Middle frontal gyrus (tissue), 1 donor: ENCODE data around the gene CEP57.
"Not testable (repeated sequence)": the region's sequence is repeated elsewhere in the genome, so short reads cannot be mapped to it uniquely, and the experiment has no call there.

Experiments
- DNase-seq: peaks from one replicate; pipeline ENCODE4 v3.0.0-alpha.2; 2015; ENCODE audit warnings: low spot score; ENCODE audit errors: extremely low spot score

CEP57 gene

GRCh38 chr11:95854362-95854761 is 64.1 kb downstream of the CEP57 start:
- not testable (repeated sequence) for DNase-seq

- not testable (repeated sequence) for DNase-seq
Observed at GRCh38 chr11:95860024-95860423, 69.7 kb downstream of the CEP57 start.

DNA sequence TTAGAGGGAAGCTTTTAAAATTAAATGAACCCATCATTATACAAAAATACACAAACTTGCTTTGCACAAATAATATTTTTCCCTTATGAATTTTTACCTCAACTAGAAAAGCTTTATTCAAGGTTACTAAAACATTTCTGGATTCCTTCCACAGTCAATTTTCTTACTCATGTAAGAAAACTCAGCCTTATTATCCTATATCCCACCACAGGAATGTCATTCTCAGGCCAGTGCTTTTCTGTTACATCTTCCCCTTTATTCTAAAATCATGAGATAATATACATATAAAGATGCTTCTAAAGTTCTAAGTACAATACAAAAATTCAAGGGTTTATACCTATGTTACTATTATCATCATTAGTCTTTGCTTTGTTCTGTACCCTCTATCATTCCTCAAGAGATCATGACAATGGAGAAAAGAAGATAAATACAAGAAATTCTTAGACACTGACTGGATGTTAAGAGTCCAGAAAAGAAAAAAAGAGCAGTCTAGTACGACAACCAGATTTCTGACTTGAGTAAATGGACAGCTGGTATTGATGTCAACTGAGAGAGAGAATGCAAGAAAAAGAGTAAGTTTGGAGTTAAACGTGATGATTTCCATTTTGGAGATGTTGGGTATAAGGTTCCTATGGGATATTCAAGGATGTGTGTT is 73.3 kb downstream of the CEP57 start:
- DNase-seq, result no peak

GRCh38 chr11:95867105-95867504 is 76.8 kb downstream of the CEP57 start:
- no peak for DNase-seq

DNA sequence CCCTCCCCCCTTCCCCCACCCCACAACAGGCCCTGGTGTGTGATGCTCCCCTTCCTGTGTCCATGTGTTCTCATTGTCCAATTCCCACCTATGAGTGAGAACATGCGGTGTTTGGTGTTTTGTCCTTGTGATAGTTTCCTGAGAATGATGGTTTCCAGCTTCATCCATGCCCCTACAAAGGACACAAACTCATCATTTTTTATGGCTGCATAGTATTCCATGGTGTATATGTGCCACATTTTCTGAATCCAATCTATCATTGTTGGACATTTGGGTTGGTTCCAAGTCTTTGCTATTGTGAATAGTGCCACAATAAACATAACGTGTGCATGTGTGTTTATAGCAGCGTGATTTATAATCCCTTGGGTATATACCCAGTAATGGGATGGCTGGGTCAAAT is 80.6 kb downstream of the CEP57 start:
- not testable (repeated sequence) for DNase-seq

DNA sequence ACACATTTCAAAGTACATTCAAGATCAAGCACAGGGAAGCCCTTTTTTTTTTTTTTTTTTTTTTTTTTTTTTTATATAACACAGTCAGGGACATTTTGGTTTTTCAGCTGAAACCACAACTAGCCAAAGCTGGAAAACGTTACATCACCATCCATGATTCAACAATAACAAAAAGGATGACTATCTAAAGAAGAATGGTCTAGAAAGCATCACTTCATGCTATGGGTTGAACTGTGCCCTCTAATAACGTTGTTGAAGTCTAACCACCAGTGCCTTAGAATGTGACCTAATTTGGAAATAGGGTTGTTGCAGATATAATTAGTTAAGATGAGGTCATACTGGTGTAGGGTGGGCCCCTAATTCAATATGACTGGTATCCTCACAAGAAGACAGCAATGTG is 87.0 kb downstream of the CEP57 start:
- DNase-seq, result no peak
